GM10266 (cell line): ENCODE data around the gene LETMD1.

Experiments
- DNase-seq: peaks from one replicate; pipeline ENCODE4 v3.0.0; 2012; ENCODE audit errors: extremely low spot score
- CTCF ChIP-seq: IDR thresholded peaks from 2 replicates; pipeline ENCODE4 v1.5.1; 2012; ENCODE audit warnings: mild to moderate bottlenecking, low read depth; ENCODE audit not compliant: control insufficient read depth, insufficient read depth; ENCODE audit errors: missing control alignments

The LETMD1 gene

DNA sequence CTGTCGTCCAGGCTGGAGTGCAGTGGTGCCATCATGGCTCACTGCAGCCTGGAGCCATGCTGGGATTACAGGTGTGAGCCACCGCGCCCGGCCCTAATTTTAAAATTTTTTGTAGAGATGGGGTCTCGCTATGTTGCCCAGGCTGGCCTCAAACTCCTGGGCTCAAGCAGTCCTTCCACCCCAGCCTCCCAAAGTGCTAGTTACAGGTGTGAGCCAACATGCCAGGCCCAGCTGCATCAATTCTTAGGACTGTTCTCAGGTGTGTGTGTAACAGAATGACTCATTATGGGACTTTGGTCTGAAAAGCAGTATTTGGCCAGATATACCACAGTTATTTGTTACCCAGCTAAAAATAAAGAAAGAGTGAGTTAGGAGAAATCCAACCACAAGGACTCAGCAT is 17.4 kb downstream of the LETMD1 start:
- DNase-seq, result no peak
- no peak for TF ChIP-seq CTCF

- no peak for TF ChIP-seq CTCF
- no peak for DNase-seq
Observed at GRCh38 chr12:51067229-51067628, 19.1 kb downstream of the LETMD1 start.

- no peak for TF ChIP-seq CTCF
- DNase-seq, result no peak
Observed at GRCh38 chr12:51067771-51068170, 19.6 kb downstream of the LETMD1 start.

- DNase-seq, result no peak
- TF ChIP-seq CTCF, result no peak
Observed at GRCh38 chr12:51070004-51070403, 21.9 kb downstream of the LETMD1 start.

GRCh38 chr12:51071663-51072062 is 23.5 kb downstream of the LETMD1 start:
- DNase-seq, result no peak
- no peak for TF ChIP-seq CTCF

- DNase-seq, result no peak
- TF ChIP-seq CTCF, result no peak
Observed at GRCh38 chr12:51075390-51075789, 27.3 kb downstream of the LETMD1 start.

DNA sequence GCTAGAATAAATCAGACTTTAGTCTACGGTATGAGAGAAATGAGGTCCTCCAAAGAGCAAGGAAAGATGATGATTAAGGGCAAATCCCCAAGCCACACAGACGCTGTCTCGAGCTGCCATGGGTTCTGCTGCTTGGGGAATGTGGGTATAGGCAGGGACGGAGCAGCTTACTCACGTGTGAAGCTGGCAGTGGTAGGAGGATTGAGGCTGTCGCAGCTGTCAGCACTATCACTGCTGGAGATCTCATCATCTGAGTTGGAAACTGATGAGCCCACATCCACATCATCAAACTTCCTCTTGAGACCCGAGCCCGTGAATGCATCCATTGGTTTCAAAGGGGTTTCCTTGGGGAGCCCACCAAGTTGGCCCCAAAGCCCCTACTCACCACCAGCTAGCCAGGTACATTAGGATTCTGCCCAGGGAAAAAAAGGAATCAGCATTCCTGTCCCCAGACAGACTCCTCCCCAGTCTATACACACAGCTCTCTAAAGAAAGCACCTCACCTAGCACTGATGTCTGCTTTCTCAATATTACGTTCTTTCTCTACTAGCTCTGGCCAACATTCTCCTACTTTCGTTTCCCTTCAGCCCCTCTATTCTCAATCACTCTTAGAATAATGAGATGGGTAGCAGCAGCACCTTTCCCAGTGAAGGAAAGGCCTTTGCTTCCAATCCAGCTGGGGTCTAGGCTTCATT is 28.3 kb downstream of the LETMD1 start:
- DNase-seq, result no peak

More for the DNA sequence above, 28.3 kb downstream of the LETMD1 start:
- no peak for TF ChIP-seq CTCF
